Measurements from ENCODE around the gene RIN3. TPM values are rescaled to one million over a fixed set of nuclear protein-coding genes. Genes with fewer than 3 reads are reported as not detected.

Gene RIN3
- total RNA-seq, 1 experiment from 2014 or later = 10.9 TPM

GRCh38 chr14:92551044-92551841 is 37.7 kb downstream of the RIN3 start:
- H3K27ac ChIP-seq (ENCODE audit: low read length) = no peak overlapping the region
- H3K27me3 ChIP-seq (ENCODE audit: control insufficient read depth, insufficient read depth, low read length) = no peaks in the 10 kb centered on the region
- POLR2A ChIA-PET = no interaction called here
- DNase-seq (ENCODE audit: low read depth, low spot score) (no peak), ATAC-seq (no peak)
- no peaks in the 10 kb centered on the region for H3K4me1 ChIP-seq (ENCODE audit: control insufficient read depth, insufficient read depth, low read length)
- CTCF ChIA-PET = no interaction called here
- no peak for TF ChIP-seq POLR2AphosphoS5 (IDR thresholded peaks at IDR 0.05; ENCODE audit: low read depth, low read length)
- TF ChIP-seq CTCF (IDR thresholded peaks at IDR 0.05) = no peak
- no peak for TF ChIP-seq REST (IDR thresholded peaks at IDR 0.05; ENCODE audit: insufficient read depth in 1 of 2, low read depth in 2 of 2, low read length in 1 of 2)
- no peak for TF ChIP-seq SIN3A (IDR thresholded peaks at IDR 0.05; ENCODE audit: borderline replicate concordance, insufficient read depth, low read depth, low read length)
- TF ChIP-seq TCF7L2 (IDR thresholded peaks at IDR 0.05; ENCODE audit: low read depth, low read length) = no peak
- H3K9me3 ChIP-seq (ENCODE audit: control insufficient read depth, insufficient read depth, low read depth, low read length) = no peaks in the 10 kb centered on the region
- intact Hi-C loops (cut with micrococcal nuclease; ENCODE audit: unreplicated experiment) = no loop called here
- no peak overlapping the region for H3K4me3 ChIP-seq (ENCODE audit: low read depth in 2 of 2, low read length in 2 of 2)
- in situ Hi-C loops (cut with HindIII; ENCODE audit: low pct_unique_long_range_greater_than_20kb, low sequenced_read_pairs) = no loop called here
- no TSS peak for BruUV-seq (replicated peaks)
- no peaks in the 10 kb centered on the region for H3K36me3 ChIP-seq (ENCODE audit: control insufficient read depth, insufficient read depth, low read length)

DNA sequence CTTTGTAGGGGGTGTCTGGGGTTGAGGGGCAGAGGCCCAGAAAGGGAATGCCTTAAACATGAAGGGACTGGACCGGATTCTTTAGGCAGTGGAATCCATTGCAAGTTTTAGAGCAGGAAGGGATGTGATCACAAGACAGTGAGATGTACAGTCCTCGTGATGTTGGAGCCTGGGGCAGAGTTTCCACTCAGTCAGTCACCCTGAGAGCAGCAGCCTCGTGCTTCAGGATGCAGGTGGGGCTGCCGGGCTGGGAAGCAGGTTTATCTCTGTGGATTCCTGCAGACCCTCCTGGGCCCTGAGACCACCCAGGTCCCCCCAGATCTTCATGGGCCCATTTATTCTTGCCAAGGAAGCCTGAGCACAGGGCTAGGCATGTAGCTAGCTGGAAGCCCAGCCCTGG is 38.5 kb downstream of the RIN3 start:
- DNase-seq (ENCODE audit: low read depth, low spot score) = no peak
- no TSS peak for BruUV-seq (replicated peaks)
- no peaks in the 10 kb centered on the region for H3K9me3 ChIP-seq (ENCODE audit: control insufficient read depth, insufficient read depth, low read depth, low read length)
- TF ChIP-seq REST (IDR thresholded peaks at IDR 0.05; ENCODE audit: insufficient read depth in 1 of 2, low read depth in 2 of 2, low read length in 1 of 2) (no peak), TCF7L2 (IDR thresholded peaks at IDR 0.05; ENCODE audit: low read depth, low read length) (no peak), CTCF (IDR thresholded peaks at IDR 0.05) (no peak), POLR2AphosphoS5 (IDR thresholded peaks at IDR 0.05; ENCODE audit: low read depth, low read length) (no peak), SIN3A (IDR thresholded peaks at IDR 0.05; ENCODE audit: borderline replicate concordance, insufficient read depth, low read depth, low read length) (no peak)
- H3K4me1 ChIP-seq (ENCODE audit: control insufficient read depth, insufficient read depth, low read length) = no peaks in the 10 kb centered on the region
- ChIA-PET POLR2A (no interaction called here), CTCF (no interaction called here)
- H3K36me3 ChIP-seq (ENCODE audit: control insufficient read depth, insufficient read depth, low read length) = no peaks in the 10 kb centered on the region
- intact Hi-C loops (cut with micrococcal nuclease; ENCODE audit: unreplicated experiment) = no loop called here
- H3K27me3 ChIP-seq (ENCODE audit: control insufficient read depth, insufficient read depth, low read length) = no peaks in the 10 kb centered on the region
- in situ Hi-C loops (cut with HindIII; ENCODE audit: low pct_unique_long_range_greater_than_20kb, low sequenced_read_pairs) = no loop called here
- H3K4me3 ChIP-seq (ENCODE audit: low read depth in 2 of 2, low read length in 2 of 2) = no peak overlapping the region
- no peak for ATAC-seq
- H3K27ac ChIP-seq (ENCODE audit: low read length) = no peak overlapping the region

Measured in Panc1 (cell line).